ENCODE measurements around the gene GRIP1. TPM values are rescaled to one million over a fixed set of nuclear protein-coding genes. Genes with fewer than 3 reads are reported as not detected.

Gene GRIP1
- total RNA-seq, 1 experiment from 2014 or later = 1.5 TPM

- DNase-seq (ENCODE audit: low read depth) = no peak
These were observed 16.1 kb upstream of the GRIP1 start for GRCh38 chr12:66694666-66695613.

GRCh38 chr12:66693901-66694513, 15.1 kb upstream of the GRIP1 start:
- DNase-seq (ENCODE audit: low read depth) = peak; percentile 72

- DNase-seq (ENCODE audit: low read depth) = no peak
These were observed 14.1 kb upstream of the GRIP1 start for GRCh38 chr12:66692986-66693385.

GRCh38 chr12:66692170-66692569, 13.3 kb upstream of the GRIP1 start:
- DNase-seq (ENCODE audit: low read depth) = no peak

GRCh38 chr12:66688846-66689439, 10.1 kb upstream of the GRIP1 start:
- DNase-seq (ENCODE audit: low read depth) = peak; percentile 47

GRCh38 chr12:66684222-66684621, 5.3 kb upstream of the GRIP1 start:
- DNase-seq (ENCODE audit: low read depth) = no peak

- DNase-seq (ENCODE audit: low read depth) = no peak
These were observed 4.9 kb upstream of the GRIP1 start for GRCh38 chr12:66683822-66684221.

- DNase-seq (ENCODE audit: low read depth) = no peak
These were observed 4.2 kb upstream of the GRIP1 start for GRCh38 chr12:66683073-66683472.

- DNase-seq (ENCODE audit: low read depth) = no peak
These were observed 697 bp upstream of the GRIP1 start for GRCh38 chr12:66679461-66680084.

GRCh38 chr12:66676241-66676640, 2.6 kb downstream of the GRIP1 start:
- DNase-seq (ENCODE audit: low read depth) = no peak

GRCh38 chr12:66674495-66675122, 4.3 kb downstream of the GRIP1 start:
- no peak for DNase-seq (ENCODE audit: low read depth)

- no peak for DNase-seq (ENCODE audit: low read depth)
These were observed 9.3 kb downstream of the GRIP1 start for GRCh38 chr12:66669541-66669940.

- DNase-seq (ENCODE audit: low read depth) = no peak
These were observed 10.6 kb downstream of the GRIP1 start for GRCh38 chr12:66668311-66668710.

- DNase-seq (ENCODE audit: low read depth) = no peak
These were observed 11.0 kb downstream of the GRIP1 start for GRCh38 chr12:66667906-66668305.

GRCh38 chr12:66666481-66666880, 12.4 kb downstream of the GRIP1 start:
- no peak for DNase-seq (ENCODE audit: low read depth)

- no peak for DNase-seq (ENCODE audit: low read depth)
These were observed 13.4 kb downstream of the GRIP1 start for GRCh38 chr12:66665435-66665985.

GRCh38 chr12:66664076-66664475, 14.8 kb downstream of the GRIP1 start:
- no peak for DNase-seq (ENCODE audit: low read depth)

- no peak for DNase-seq (ENCODE audit: low read depth)
These were observed 15.3 kb downstream of the GRIP1 start for GRCh38 chr12:66663611-66664010.

- DNase-seq (ENCODE audit: low read depth) = peak; percentile 76
These were observed 16.1 kb downstream of the GRIP1 start for GRCh38 chr12:66662729-66663128.

- no peak for DNase-seq (ENCODE audit: low read depth)
These were observed 16.7 kb downstream of the GRIP1 start for GRCh38 chr12:66662179-66662578.

GRCh38 chr12:66661357-66661756, 17.5 kb downstream of the GRIP1 start:
- no peak for DNase-seq (ENCODE audit: low read depth)
